Measurements from ENCODE around the gene DYNLRB2. TPM values are rescaled to one million over a fixed set of nuclear protein-coding genes. Genes with fewer than 3 reads are reported as not detected.

Gene DYNLRB2
- 0.45 and 0.49 TPM in 2 replicates for total RNA-seq (2014; rRNA removed; shearing (Covaris generic))

GRCh38 chr16:80540516-80541305 is at the start of gene DYNLRB2:
TSS of gene DYNLRB2 (plus strand) at chr16:80540993. CDS start at chr16:80541077, 84 bp downstream.

Measured in A375 (cell line).